Ovary (tissue), 9 donors: ENCODE measurements around the gene STX16. TPM values are rescaled to one million over a fixed set of nuclear protein-coding genes. Genes with fewer than 3 reads are reported as not detected.

Source experiments
- DNase-seq, 5 donors: peaks; one replicate each; pipeline ENCODE4 v3.0.0-alpha.2; 2019 to 2020
- H3K27ac ChIP-seq, 2 donors: fragments of 200-600 bp; one replicate each; pipeline versions ENCODE4 v1.5.1 to v1.8.0; 2019 to 2022
- H3K27me3 ChIP-seq: fragments of 200-600 bp; one replicate; pipeline ENCODE4 v1.8.0; 2022
- H3K36me3 ChIP-seq: fragments of 200-600 bp; sonication (generic); one replicate; pipeline ENCODE4 v1.5.1; 2019
- H3K4me1 ChIP-seq: one replicate; pipeline ENCODE4 v1.8.1; 2013; ENCODE audit warnings: mild to moderate bottlenecking, moderate library complexity; ENCODE audit not compliant: insufficient read depth
- H3K4me3 ChIP-seq: fragments of 200-600 bp; sonication (generic); one replicate; pipeline ENCODE4 v1.5.1; 2017
- H3K9me3 ChIP-seq, 2 donors: fragments of 200-600 bp in 1 of 2; sonication (generic) in 1 of 2; one replicate each; pipeline versions ENCODE4 v1.5.1 to v1.8.1; 2013 to 2019; ENCODE audit warnings: mild to moderate bottlenecking in 1 of 2, moderate library complexity in 1 of 2
- EP300 ChIP-seq: sonication (generic); formaldehyde crosslinking; IDR thresholded peaks from one replicate; pipeline ENCODE4 v1.6.1; 2017; ENCODE audit warnings: antibody characterized with exemption
- POLR2A ChIP-seq: fragments of 450-650 bp; IDR thresholded peaks from one replicate; pipeline ENCODE4 v1.6.1; 2017; ENCODE audit warnings: antibody characterized with exemption, mild to moderate bottlenecking, moderate library complexity
- WGBS, 3 donors: extraction: QIAGEN DNeasy Blood & Tissue Kit in 1 of 3; methylation state at CpG; one replicate each; pipeline versions ENCODE4 v1.1.5 to v1.1.7; 2013 to 2017; 5-methylcytosine and 5-hydroxymethylcytosine counted together
- intact Hi-C, 4 donors: fragments of 100-400 bp; cut with DNase I; formaldehyde crosslinking; loops; one replicate each; pipeline versions ENCODE4 v1.11.0 to v1.15.1; 2022 to 2023
- polyA plus RNA-seq, 2 donors: library from polyadenylated mRNA; stranded (reverse); fragments of 200-250 nt in 1 of 2; fragments of 350-450 nt in 1 of 2; fragmentation: Illumina TruSeq in 1 of 2; extraction: RNeasy Lipid Tissue Mini Kit (QIAGEN cat#74804) in 1 of 2; gene quantifications; one replicate each; pipeline ENCODE4 v1.2.3, GENCODE V29; 2013 to 2014
- total RNA-seq, 7 donors: library from RNA; depleted of rRNA in 2 of 7; stranded (reverse); fragments of >200 nt in 2 of 7; fragmentation: NEBNext Ultra II Directional in 3 of 7; extraction: Animal tissue kit (Norgen Biotek cat#: 25700) in 3 of 7; gene quantifications; one replicate each; pipeline versions ENCODE4 v1.1.0 to v1.2.4, GENCODE V29; 2016 to 2023
- TF ChIP-seq, protein P1 (sequence below), 3 donors: fragments of 450-650 bp in 2 of 3; fragments of 200-600 bp in 1 of 3; IDR thresholded peaks; one replicate each; pipeline versions ENCODE4 v1.5.1 to v1.8.0; 2016 to 2022; ENCODE audit warnings: antibody characterized with exemption in 3 of 3, mild to moderate bottlenecking in 1 of 3
- donor health status: DM: no; HTN: no; CAD: no; lungs with moderate emphysema.
- donor health status: DM: no; HTN: no; CAD: no.
- donor health status: Bipolar disorder and iron deficiency.
- donor health status: DM: yes; HTN: yes; CAD: no.
- donor health status: DM: no; HTN: no; CAD: no.
- donor health status: DM: yes; HTN: yes; CAD: no.

Gene STX16
- total and polyA plus RNA-seq, 9 donors: 31.9 to 55.8 (median 46.5) TPM

- WGBS, 3 donors: 42 to 51% (median 49%) methylated on average over 4 of the region's 4 CpGs
- no peaks in the 10 kb centered on the region for H3K9me3 ChIP-seq
- no peaks in the 10 kb centered on the region for H3K27me3 ChIP-seq
- H3K4me3 ChIP-seq: no peak overlapping the region
- no peak for DNase-seq
- TF ChIP-seq EP300 (no peak), POLR2A (no peak)
- TF ChIP-seq, protein P1, sequence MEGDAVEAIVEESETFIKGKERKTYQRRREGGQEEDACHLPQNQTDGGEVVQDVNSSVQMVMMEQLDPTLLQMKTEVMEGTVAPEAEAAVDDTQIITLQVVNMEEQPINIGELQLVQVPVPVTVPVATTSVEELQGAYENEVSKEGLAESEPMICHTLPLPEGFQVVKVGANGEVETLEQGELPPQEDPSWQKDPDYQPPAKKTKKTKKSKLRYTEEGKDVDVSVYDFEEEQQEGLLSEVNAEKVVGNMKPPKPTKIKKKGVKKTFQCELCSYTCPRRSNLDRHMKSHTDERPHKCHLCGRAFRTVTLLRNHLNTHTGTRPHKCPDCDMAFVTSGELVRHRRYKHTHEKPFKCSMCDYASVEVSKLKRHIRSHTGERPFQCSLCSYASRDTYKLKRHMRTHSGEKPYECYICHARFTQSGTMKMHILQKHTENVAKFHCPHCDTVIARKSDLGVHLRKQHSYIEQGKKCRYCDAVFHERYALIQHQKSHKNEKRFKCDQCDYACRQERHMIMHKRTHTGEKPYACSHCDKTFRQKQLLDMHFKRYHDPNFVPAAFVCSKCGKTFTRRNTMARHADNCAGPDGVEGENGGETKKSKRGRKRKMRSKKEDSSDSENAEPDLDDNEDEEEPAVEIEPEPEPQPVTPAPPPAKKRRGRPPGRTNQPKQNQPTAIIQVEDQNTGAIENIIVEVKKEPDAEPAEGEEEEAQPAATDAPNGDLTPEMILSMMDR (IDR thresholded peaks at IDR 0.05): no peak
- intact Hi-C loops: no loop called here
- no peaks in the 10 kb centered on the region for H3K4me1 ChIP-seq
- H3K27ac ChIP-seq: no peak overlapping the region
- H3K36me3 ChIP-seq: no peaks in the 10 kb centered on the region
These were observed 19.6 kb downstream of the STX16 start for GRCh38 chr20:58670659-58671058.

GRCh38 chr20:58673119-58673518 lies 22.0 kb downstream of the STX16 start:
- no peaks in the 10 kb centered on the region for H3K9me3 ChIP-seq
- no peaks in the 10 kb centered on the region for H3K27me3 ChIP-seq
- H3K36me3 ChIP-seq: no peaks in the 10 kb centered on the region
- H3K4me1 ChIP-seq: no peaks in the 10 kb centered on the region
- TF ChIP-seq EP300: no peak
- no peak for TF ChIP-seq POLR2A
- TF ChIP-seq, protein P1 (IDR thresholded peaks at IDR 0.05): no peak
- intact Hi-C loops: no loop called here
- 91 to 93% (median 93%) methylated on average over 9 of the region's 9 CpGs for WGBS, 3 donors
- H3K27ac ChIP-seq: no peak overlapping the region
- no peak overlapping the region for H3K4me3 ChIP-seq
- no peak for DNase-seq

DNA sequence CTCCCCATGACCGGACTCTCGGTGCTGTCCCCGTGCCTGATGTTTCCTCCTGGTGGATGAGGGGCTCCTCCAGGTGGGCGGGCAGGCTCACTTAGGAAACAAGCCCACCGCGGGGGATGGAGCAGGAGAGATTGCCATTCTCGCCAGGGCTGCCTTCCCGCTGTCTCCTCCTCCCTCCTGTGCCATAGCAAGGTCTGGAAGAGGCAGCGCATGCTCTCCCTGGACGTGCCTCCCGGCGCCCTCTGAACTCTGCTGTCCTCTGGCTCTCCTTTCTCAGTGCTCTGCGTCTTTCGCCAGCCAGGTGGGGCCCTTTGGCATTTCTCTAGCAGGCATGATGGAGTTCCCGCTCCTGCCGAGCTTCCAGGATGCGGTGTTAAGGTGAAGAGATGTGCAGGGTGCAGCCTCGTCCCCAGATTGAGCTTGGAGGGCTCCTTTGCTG lies 24.1 kb downstream of the STX16 start:
- Histone ChIP-seq H3K36me3 (no peaks in the 10 kb centered on the region), H3K27me3 (no peaks in the 10 kb centered on the region), H3K27ac (no peak overlapping the region), H3K9me3 (no peaks in the 10 kb centered on the region), H3K4me1 (no peaks in the 10 kb centered on the region), H3K4me3 (no peak overlapping the region)
- TF ChIP-seq POLR2A (no peak), EP300 (no peak)
- TF ChIP-seq, protein P1 (IDR thresholded peaks at IDR 0.05): no peak
- intact Hi-C loops: no loop called here
- DNase-seq: no peak
- WGBS, 3 donors: 78 to 92% (median 85%) methylated on average over 18 of the region's 18 CpGs

GRCh38 chr20:58675641-58676040 lies 24.6 kb downstream of the STX16 start:
- no peak for DNase-seq
- no peak overlapping the region for H3K27ac ChIP-seq
- 83 to 90% (median 85%) methylated on average over 17 of the region's 17 CpGs for WGBS, 3 donors
- no peak overlapping the region for H3K4me3 ChIP-seq
- H3K9me3 ChIP-seq: no peaks in the 10 kb centered on the region
- H3K4me1 ChIP-seq: no peaks in the 10 kb centered on the region
- intact Hi-C loops: no loop called here
- no peaks in the 10 kb centered on the region for H3K36me3 ChIP-seq
- no peaks in the 10 kb centered on the region for H3K27me3 ChIP-seq
- TF ChIP-seq POLR2A (no peak), EP300 (no peak)
- TF ChIP-seq, protein P1 (IDR thresholded peaks at IDR 0.05): no peak

DNA sequence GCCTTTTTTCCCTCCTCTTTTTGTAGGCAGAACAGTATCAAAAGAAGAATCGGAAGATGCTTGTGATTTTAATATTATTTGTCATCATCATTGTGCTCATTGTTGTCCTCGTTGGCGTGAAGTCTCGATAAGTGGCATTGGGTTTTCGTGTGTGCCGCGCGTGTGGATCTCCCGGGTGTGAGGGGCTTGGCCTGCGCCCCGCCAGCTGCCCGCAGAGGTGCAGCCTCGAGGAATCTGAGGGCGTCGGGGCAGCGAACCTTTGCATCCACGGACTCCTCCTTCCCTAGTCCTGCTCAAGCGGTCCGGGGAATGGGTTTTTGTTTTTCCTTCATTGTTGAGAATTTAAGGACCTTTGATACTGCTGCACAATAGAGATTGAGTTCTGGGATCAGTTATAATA lies 25.1 kb downstream of the STX16 start:
- Histone ChIP-seq H3K27ac (no peak overlapping the region), H3K4me1 (no peaks in the 10 kb centered on the region), H3K4me3 (no peak overlapping the region), H3K27me3 (no peaks in the 10 kb centered on the region), H3K36me3 (no peaks in the 10 kb centered on the region), H3K9me3 (no peaks in the 10 kb centered on the region)
- WGBS, 3 donors: 94 to 95% (median 94%) methylated on average over 19 of the region's 19 CpGs
- TF ChIP-seq EP300 (no peak), POLR2A (no peak)
- TF ChIP-seq, protein P1 (IDR thresholded peaks at IDR 0.05): no peak
- intact Hi-C loops: no loop called here
- no peak for DNase-seq
